Sigmoid colon (tissue), 4 donors: ENCODE data around the gene FEN1.

Experiments
- POLR2A ChIP-seq, 2 donors: fragments of 450-650 bp; IDR thresholded peaks; one replicate each; pipeline ENCODE4 v1.6.1; 2016; ENCODE audit warnings: antibody characterized with exemption in 2 of 2, mild to moderate bottlenecking in 2 of 2, moderate library complexity in 2 of 2
- POLR2AphosphoS5 ChIP-seq, 4 donors: sonication (generic); formaldehyde crosslinking; IDR thresholded peaks; one replicate each; pipeline ENCODE4 v1.6.1; 2017; ENCODE audit warnings: antibody characterized with exemption in 4 of 4
- TF ChIP-seq, protein P1 (sequence below), 4 experiments: fragments of 450-650 bp in 3 of 4; fragments of 200-600 bp in 1 of 4; IDR thresholded peaks; one replicate each; pipeline ENCODE4 v1.5.1; 2016 to 2019; ENCODE audit warnings: antibody characterized with exemption in 4 of 4, mild to moderate bottlenecking in 3 of 4, moderate library complexity in 2 of 4

DNA sequence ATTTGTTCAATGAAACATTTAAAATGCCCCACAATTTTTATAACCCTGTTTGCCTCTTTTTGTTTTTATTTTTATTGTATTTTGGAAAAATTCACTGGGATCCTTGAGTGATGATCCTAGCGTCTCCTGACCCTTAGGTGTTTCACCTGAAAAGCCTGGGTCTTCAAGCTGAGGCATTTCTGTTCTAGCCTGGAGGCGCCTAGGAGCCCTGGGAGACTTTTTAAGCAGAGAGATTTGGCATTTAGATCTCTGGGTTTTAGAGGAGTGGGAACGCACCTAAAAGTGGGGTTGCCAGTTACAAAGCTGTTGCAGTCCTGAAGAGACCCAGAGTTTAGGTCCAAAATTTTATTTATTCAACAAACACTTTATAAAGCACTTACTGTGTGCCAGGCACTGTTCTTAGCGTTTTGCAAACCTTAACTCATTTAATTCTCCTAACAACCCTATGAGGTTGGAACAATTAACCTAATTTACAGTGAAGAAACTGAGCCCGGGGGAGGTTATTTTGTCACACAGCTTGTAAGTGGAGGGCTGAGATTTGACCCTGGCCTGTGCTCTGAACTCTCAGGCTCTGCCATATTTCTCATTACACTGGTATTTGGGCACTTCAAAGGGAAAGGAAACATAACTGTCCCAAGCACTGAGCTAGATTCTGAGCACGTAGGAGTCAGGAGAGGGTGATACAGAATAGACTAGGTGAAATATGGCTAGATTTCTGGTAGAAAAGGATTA is 24.9 kb downstream of the FEN1 start:
- TF ChIP-seq POLR2A (IDR thresholded peaks at IDR 0.05) (no peak), POLR2AphosphoS5 (IDR thresholded peaks at IDR 0.05) (no peak)
- TF ChIP-seq, protein P1, sequence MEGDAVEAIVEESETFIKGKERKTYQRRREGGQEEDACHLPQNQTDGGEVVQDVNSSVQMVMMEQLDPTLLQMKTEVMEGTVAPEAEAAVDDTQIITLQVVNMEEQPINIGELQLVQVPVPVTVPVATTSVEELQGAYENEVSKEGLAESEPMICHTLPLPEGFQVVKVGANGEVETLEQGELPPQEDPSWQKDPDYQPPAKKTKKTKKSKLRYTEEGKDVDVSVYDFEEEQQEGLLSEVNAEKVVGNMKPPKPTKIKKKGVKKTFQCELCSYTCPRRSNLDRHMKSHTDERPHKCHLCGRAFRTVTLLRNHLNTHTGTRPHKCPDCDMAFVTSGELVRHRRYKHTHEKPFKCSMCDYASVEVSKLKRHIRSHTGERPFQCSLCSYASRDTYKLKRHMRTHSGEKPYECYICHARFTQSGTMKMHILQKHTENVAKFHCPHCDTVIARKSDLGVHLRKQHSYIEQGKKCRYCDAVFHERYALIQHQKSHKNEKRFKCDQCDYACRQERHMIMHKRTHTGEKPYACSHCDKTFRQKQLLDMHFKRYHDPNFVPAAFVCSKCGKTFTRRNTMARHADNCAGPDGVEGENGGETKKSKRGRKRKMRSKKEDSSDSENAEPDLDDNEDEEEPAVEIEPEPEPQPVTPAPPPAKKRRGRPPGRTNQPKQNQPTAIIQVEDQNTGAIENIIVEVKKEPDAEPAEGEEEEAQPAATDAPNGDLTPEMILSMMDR (IDR thresholded peaks at IDR 0.05): no peak
